ENCODE data around the gene C9orf85.

DNA sequence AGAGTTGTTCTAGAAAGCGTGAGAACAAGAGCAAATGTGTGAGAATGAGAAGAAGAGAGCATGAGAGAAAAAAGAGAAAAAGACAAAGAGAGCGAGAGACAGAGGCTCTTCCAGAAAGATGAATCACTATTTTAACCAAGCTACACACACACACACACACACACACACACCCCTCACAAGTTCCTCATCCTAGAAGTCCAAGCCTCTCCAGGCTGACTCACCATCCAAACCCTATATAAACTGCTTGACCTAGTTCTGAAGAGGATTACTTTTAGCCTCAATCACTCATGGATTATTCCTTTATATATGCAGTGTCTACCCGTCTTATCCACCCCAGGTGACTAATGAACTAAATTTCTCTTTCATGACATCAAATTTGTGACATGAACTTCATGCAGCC, 111.4 kb downstream of the C9orf85 start:
- TF ChIP-seq, protein P1, sequence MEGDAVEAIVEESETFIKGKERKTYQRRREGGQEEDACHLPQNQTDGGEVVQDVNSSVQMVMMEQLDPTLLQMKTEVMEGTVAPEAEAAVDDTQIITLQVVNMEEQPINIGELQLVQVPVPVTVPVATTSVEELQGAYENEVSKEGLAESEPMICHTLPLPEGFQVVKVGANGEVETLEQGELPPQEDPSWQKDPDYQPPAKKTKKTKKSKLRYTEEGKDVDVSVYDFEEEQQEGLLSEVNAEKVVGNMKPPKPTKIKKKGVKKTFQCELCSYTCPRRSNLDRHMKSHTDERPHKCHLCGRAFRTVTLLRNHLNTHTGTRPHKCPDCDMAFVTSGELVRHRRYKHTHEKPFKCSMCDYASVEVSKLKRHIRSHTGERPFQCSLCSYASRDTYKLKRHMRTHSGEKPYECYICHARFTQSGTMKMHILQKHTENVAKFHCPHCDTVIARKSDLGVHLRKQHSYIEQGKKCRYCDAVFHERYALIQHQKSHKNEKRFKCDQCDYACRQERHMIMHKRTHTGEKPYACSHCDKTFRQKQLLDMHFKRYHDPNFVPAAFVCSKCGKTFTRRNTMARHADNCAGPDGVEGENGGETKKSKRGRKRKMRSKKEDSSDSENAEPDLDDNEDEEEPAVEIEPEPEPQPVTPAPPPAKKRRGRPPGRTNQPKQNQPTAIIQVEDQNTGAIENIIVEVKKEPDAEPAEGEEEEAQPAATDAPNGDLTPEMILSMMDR (IDR thresholded peaks at IDR 0.05), result no peak
- TF ChIP-seq EP300 (IDR thresholded peaks at IDR 0.05) (no peak), POLR2AphosphoS5 (IDR thresholded peaks at IDR 0.05) (no peak), POLR2A (IDR thresholded peaks at IDR 0.05) (no peak)
